RWPE2 (cell line): ENCODE measurements around the gene ABI1.

Experiments
- ATAC-seq: fragments of 200-7000 bp; cut with Tn5 transposase; 3 replicates; pipeline ENCODE4 v1.9.1; 2021; ENCODE audit warnings: low read depth
- DNase-seq: peaks from one replicate; pipeline ENCODE4 v3.0.0-alpha.2; 2020; ENCODE audit warnings: low spot score
- H3K27ac ChIP-seq: fragments of 450-650 bp; 2 replicates; pipeline ENCODE4 v1.5.1; 2017; ENCODE audit warnings: mild to moderate bottlenecking; ENCODE audit not compliant: poor library complexity, severe bottlenecking
- H3K27me3 ChIP-seq: fragments of 250-450 bp; sonication (Bioruptor Pico); 2 replicates; pipeline ENCODE4 v1.5.1; 2021; ENCODE audit warnings: mild to moderate bottlenecking, moderate library complexity; ENCODE audit not compliant: insufficient read depth, poor library complexity, severe bottlenecking
- H3K36me3 ChIP-seq: fragments of 250-450 bp; sonication (Bioruptor Pico); 2 replicates; pipeline ENCODE4 v1.5.1; 2020; ENCODE audit warnings: low read depth, mild to moderate bottlenecking, moderate library complexity
- H3K4me1 ChIP-seq: fragments of 250-450 bp; sonication (Bioruptor Pico); 2 replicates; pipeline ENCODE4 v1.5.1; 2021; ENCODE audit warnings: mild to moderate bottlenecking, moderate library complexity; ENCODE audit not compliant: insufficient read depth, poor library complexity, severe bottlenecking
- H3K4me3 ChIP-seq: fragments of 250-450 bp; sonication (Bioruptor Pico); 2 replicates; pipeline ENCODE4 v1.5.1; 2021; ENCODE audit warnings: mild to moderate bottlenecking, moderate library complexity; ENCODE audit not compliant: severe bottlenecking
- H3K9me3 ChIP-seq: fragments of 250-450 bp; sonication (Bioruptor Pico); 2 replicates; pipeline ENCODE4 v1.5.1; 2021; ENCODE audit warnings: mild to moderate bottlenecking, moderate library complexity; ENCODE audit not compliant: severe bottlenecking
- CTCF ChIP-seq: fragments of 450-650 bp; IDR thresholded peaks from one replicate; pipeline ENCODE4 v1.5.1; 2017; ENCODE audit warnings: mild to moderate bottlenecking, moderate library complexity; ENCODE audit not compliant: poor library complexity, severe bottlenecking

The ABI1 gene

GRCh38 chr10:26735435-26735834 is 125.3 kb downstream of the ABI1 start:
- Histone ChIP-seq H3K4me1 (peaks cover 4% of the 10 kb centered on the region), H3K4me3 (no peak overlapping the region), H3K27ac (no peak overlapping the region), H3K9me3 (no peaks in the 10 kb centered on the region), H3K36me3 (peaks cover 88% of the 10 kb centered on the region), H3K27me3 (no peaks in the 10 kb centered on the region)
- DNase-seq (no peak), ATAC-seq (no peak)
- TF ChIP-seq CTCF: no peak

GRCh38 chr10:26733750-26734568 is 126.8 kb downstream of the ABI1 start:
- DNase-seq (no peak), ATAC-seq (no peak)
- H3K9me3 ChIP-seq: no peaks in the 10 kb centered on the region
- H3K4me1 ChIP-seq: no peaks in the 10 kb centered on the region
- H3K27me3 ChIP-seq: no peaks in the 10 kb centered on the region
- TF ChIP-seq CTCF: no peak
- no peak overlapping the region for H3K4me3 ChIP-seq
- no peak overlapping the region for H3K27ac ChIP-seq
- peaks cover 87% of the 10 kb centered on the region for H3K36me3 ChIP-seq

DNA sequence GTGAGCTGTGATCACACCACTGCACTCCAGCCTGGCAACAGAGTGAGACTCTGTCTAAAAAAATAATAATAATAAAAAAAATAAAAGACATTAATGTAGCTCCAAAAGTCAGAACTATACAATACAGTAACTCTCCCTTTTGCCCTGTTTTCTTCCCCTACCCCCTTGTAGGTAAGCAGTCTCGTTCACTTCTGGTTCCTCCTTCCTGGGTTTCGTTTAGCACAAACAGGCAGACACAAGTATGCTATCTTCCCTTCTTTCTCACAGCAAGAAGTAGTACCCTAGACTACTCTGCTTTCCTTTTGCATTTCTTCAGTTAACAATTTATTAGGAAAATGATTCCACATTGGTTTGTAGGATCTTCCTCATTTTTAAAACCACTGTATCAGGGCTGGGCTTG is 130.2 kb downstream of the ABI1 start:
- TF ChIP-seq CTCF: no peak
- peaks cover 89% of the 10 kb centered on the region for H3K36me3 ChIP-seq
- H3K27me3 ChIP-seq: no peaks in the 10 kb centered on the region
- no peaks in the 10 kb centered on the region for H3K9me3 ChIP-seq
- H3K27ac ChIP-seq: no peak overlapping the region
- ATAC-seq (no peak), DNase-seq (no peak)
- no peak overlapping the region for H3K4me3 ChIP-seq
- no peaks in the 10 kb centered on the region for H3K4me1 ChIP-seq

GRCh38 chr10:26729395-26729794 is 131.4 kb downstream of the ABI1 start:
- H3K4me1 ChIP-seq: no peaks in the 10 kb centered on the region
- ATAC-seq: no peak
- H3K4me3 ChIP-seq: no peak overlapping the region
- no peaks in the 10 kb centered on the region for H3K9me3 ChIP-seq
- H3K27me3 ChIP-seq: no peaks in the 10 kb centered on the region
- H3K27ac ChIP-seq: no peak overlapping the region
- no peak for TF ChIP-seq CTCF
- no peak for DNase-seq
- H3K36me3 ChIP-seq: peaks cover 89% of the 10 kb centered on the region

GRCh38 chr10:26728957-26729356 is 131.8 kb downstream of the ABI1 start:
- no peak overlapping the region for H3K27ac ChIP-seq
- no peaks in the 10 kb centered on the region for H3K27me3 ChIP-seq
- no peaks in the 10 kb centered on the region for H3K4me1 ChIP-seq
- DNase-seq (no peak), ATAC-seq (no peak)
- H3K36me3 ChIP-seq: peaks cover 89% of the 10 kb centered on the region
- no peaks in the 10 kb centered on the region for H3K9me3 ChIP-seq
- no peak overlapping the region for H3K4me3 ChIP-seq
- TF ChIP-seq CTCF: no peak
